GM21447 (cell line): Measurements from ENCODE around the gene TEX26.

Experiments used
- ATAC-seq: cut with Tn5 transposase; IDR thresholded peaks from one replicate; pipeline ENCODE4 v1.9.1; 2021; ENCODE audit not compliant: unreplicated experiment

Gene TEX26

DNA sequence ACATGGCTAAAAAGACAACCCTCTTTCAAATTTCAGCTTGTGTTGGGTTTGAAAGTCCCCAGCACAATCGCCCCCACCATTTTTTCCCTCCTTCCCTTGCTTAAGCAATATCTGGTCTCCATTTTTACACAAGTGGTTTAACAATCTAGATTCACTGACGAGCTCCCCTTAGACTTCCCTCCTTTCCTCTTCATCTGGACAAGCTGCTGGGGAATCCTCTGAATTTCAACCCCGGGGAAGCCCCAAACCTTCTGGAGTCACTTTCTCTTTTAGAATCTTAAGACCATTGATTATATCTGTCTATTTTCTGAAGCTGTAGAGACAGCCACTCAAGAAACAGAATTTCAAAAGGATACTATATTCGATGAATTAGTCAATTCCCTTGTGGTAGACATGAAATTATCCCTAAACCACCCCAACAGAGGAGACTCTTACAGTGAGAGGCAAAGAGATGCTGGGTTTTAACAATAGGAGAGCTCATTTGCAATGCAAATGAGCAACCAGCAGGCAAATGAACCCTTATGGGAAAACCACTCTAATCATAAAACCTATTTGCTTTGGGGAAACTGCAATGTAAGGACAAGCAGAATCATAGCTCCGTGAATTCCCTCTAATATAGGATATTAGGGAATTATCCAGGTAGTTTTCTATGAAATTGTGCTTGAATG lies 78.9 kb downstream of the TEX26 start:
- no peak for ATAC-seq

DNA sequence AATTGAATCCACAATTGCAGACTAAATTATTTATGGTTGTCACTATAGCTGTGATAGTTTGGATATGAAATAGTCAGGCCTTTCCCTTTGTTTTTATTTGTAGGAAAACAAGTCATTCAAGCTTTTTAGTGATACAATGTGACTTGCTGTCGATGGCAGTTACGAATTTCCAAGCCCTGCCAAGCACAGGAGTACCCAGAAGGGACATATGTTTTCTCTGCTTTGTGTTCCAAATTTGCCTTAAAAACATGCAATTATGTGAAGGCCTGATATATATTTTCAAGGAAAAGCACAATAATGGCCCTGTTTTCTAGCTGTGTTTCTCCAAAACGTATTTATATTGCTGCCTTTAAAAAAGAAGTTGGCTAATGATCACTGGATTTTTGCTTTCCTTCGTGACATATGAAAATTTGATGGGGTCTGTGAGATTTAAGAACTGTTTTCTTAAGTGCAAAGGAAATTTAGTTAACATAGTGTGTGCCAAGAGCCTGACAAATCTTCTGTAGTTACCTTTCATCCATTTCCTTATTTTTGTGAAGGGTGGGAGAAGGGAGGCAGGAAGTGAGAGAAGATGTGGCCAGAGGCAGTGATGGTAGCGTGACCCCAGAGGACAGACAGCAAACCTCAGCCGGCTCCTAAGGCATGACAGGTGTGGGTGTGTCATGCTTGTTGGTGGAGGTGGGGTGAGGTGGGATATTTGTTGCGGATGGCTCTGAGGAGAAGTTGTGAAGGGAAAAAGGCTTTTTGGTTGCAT lies 79.6 kb downstream of the TEX26 start:
- no peak for ATAC-seq

DNA sequence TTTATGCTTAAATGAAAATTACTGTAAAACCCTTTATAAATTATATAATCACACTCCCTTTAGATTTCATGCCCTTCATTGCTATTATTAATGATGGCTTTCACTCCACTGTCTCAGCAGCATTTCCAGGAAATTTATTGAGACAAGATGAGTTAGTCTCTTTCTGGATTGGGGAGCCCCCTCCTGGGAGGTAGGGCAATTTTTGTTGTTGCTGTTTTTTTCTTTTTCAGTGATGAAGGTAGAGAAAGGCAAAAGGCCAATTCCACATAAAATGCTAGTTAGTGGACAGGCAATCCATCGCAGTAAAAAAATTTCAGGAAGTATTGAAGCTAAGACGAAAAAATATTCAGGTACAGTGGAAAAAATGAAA lies 80.2 kb downstream of the TEX26 start:
- ATAC-seq: no peak

DNA sequence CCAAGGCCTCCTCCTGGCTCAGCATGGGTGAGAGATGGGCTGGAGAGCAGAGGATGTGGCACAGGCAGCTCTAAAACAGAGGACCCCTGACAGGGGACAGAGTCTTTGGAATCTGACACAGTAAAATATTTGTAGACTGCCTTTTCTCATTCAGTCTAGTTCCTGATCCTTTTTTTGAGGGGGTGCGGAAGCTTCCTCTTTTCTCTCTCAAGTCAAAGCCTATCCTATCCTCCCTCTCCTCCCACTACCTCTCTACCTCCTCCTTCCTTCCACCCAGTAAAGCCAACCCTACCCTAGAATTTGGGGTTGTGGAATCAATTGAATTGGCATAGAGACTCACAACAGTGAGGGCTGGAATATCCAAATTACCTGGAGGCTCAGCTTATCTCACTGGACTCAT lies 82.0 kb downstream of the TEX26 start:
- ATAC-seq: no peak

DNA sequence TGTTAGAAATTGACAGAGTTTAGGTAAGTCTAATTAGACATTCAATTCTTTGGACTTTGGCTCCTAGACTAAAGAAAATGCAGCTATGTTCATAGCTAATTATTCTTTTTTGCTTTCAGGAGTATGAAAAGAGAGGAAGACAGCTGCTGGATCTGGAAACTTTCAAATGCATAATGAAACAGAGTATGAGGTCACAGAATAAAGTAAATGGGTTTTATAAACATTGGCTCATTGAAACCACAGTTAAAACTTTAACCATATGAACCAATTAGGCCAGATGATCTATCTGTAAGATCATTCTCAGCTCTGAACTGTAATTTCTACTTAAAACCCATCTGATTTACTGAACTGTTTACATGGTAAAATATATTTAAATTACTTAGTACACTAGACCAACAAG lies 82.7 kb downstream of the TEX26 start:
- no peak for ATAC-seq

DNA sequence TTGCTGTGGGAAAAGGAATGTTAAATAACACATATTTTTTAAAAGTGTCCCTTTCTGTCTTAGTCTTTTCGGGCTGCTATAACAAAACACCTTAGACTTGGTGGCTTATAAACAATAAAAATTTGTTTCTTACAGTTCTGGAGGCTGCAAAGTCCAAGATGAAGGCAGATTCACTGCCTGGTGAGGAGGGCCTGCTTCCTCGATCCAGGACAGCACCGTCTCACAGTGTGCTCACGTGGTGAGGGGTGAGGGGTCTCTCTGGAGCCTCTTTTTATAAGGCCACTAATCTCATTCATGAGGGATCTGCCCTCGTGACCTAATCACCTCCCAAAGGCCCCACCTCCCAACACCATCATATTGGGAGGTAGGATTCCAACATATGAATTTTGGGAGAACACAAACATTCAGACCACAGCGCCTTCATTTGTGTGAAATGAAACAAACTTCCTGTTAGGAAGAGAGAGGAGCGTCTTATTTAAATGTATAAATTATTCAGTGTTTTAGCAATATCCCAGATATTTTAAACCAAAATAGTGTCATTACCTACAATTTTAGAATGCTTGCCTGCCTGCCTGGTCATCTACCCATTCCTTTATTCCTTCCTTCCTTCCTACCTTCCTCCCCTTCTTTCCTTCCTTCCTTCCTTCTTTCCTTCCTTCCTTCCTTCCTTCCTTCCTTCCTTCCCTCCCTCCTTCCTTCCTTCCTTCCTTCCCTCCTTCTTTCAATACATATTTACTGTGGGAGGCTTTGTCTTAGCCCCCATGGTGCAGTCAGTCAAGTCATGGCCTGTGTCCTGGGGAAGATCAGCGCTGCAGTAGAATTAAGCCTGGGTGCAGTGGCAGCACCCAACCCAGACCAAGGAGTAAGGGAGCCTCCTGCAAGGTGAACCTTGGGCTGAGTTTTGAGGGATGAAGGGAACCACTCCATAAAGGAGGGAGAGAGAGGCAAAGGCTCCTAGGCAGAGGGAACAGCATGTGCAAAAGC lies 84.2 kb downstream of the TEX26 start:
- no peak for ATAC-seq

DNA sequence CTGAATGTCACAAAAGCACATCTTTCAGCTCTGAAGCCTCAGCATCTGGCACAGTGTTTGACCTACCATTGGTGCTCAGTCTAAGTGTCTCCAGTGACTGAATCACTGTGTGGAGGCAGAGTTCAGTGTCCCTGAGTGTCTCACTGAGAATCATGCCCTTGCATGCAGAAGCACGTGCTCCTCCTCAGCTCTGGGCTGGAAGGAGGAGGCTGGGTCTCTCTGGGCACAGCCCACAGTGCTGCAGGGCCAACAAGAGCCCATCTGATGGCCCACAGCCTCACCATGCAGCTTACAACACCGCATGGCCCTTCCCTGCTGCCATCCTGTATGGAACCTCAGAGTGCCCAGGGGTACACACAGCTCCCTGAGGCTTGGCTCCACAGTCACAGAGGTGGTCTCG lies 86.1 kb downstream of the TEX26 start:
- no peak for ATAC-seq

DNA sequence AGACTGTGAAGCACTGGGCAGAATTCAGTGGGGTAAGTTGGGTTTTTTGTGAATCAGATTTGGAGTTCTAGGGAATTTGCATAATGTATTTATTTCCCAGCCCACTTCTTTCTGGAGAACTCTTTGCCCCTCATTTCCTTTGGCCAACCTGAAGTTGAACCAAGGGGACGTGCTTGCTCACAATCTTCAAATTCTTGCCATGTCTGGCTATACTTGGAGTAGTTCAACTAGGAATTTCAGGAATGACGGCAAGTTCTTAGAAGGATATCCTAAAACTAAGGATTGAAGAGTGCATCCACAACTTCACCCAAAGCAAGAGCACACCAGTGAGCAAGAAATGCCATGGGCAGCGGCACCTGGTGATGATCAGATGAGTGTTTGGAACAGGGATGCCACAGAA lies 88.5 kb downstream of the TEX26 start:
- ATAC-seq: no peak

DNA sequence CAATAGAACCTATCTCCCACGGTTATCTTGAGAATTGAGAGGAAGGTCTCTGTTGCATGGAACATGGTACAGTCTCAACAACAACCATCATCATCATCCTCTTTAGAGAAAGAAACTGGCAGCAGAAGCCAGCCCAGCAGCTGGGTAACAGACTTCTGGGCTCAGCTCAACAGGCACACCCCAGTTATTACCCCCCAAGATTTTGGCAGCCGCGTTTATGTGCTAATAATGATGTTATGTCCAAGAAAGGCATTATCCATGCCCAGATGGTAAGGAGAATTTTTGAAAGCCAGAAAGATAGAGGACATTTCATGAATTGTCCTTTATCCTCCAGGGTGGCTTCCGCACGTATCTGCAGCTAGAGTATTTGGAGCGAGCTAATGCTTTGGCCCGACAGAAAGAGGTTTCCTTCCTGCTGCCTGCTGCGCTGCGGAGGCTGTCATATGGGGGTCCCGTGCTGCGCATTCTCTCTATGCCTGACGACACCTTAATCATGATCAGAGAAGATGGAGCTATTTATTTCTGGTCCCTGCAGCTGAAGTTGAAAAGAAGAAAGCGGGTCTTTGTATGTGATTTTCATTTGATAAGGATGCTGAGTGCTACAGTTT lies 89.9 kb downstream of the TEX26 start:
- no peak for ATAC-seq

DNA sequence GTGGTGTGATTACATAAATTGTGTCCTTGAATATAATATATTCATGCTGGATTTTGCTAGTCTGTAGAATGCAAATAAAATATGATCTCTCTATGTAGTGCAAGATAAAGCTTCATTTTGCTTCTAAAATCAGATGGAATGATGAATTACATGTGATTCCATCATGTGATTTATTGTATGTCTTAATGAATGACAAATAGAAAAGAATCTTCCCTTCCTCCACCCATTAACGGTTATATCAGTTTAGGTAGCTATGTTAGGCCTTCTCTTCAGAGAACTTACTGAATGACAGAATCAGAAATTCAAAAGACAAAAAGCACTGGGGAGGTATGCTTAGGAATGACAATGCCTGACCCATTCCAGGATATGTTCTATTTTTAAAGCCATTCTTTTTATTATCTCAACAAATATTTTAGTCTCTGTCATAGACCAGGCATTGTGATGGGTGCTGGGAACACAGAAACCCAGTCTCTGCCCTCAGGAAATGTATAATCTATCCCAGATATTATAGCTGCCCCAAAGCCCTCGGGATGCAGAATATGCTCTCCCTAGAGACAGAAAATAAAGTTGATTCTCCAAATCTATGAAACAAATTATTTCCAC lies 90.6 kb downstream of the TEX26 start:
- ATAC-seq: no peak
